ENCODE measurements around the gene UBE2D2.

DNA sequence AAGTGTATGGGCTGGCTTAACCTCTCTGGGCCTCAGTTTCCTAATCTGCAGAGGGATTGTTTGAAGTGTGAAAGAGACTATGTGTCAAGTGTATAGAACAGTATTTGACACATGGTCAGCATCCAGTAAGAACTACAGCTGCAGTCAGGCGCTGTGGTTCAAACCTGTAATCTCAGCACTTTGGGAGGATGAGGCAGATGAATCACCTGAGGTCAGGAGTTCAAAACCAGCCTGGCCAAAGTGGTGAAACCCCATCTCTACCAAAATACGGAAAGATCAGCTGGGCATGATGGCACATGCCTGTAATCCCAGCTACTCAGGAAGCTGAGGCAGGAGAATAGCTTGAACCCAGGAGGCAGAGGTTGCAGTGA, 46.7 kb upstream of the UBE2D2 start:
- TF ChIP-seq CTCF (IDR thresholded peaks at IDR 0.05) (no peak), ZFX (IDR thresholded peaks at IDR 0.05; ENCODE audit: borderline replicate concordance) (no peak)
